GF-D8 (cell line): Measurements from ENCODE around the gene TAF1B.
A peak's percentile ranks its signal among the peaks of the same experiment; 100 is the strongest.

Experiments used
- DNase-seq: peaks from one replicate; lab custom pipeline; 2025; lab: John Stamatoyannopoulos, UW

TAF1B gene

GRCh38 chr2:9941996-9942390 lies 98.7 kb downstream of the TAF1B start:
- DNase-seq: no peak

- DNase-seq: no peak
Observed at GRCh38 chr2:9944330-9944758, 101.1 kb downstream of the TAF1B start.

DNA sequence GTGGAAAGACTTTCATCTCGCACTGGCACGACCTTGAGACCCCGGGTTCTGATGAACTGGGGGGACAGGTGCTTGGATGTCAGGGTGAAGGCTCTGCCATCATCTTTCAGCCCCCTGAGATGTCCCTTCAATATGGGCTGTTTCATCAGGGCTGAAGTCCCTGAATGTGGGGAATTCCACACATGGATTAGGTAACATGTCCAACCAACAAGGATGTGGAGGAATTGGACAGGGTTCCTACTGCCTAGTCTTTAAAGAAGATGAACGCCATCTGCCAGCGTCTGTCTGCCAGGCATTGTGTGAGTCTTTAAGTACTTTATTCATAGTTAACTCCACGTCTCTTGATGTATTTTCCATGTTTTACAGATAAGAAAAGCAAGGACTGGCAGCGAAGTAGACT lies 102.3 kb downstream of the TAF1B start:
- DNase-seq: no peak

GRCh38 chr2:9946076-9946475 lies 102.8 kb downstream of the TAF1B start:
- DNase-seq: no peak

- DNase-seq: no peak
Observed at GRCh38 chr2:9946818-9947217, 103.5 kb downstream of the TAF1B start.

DNA sequence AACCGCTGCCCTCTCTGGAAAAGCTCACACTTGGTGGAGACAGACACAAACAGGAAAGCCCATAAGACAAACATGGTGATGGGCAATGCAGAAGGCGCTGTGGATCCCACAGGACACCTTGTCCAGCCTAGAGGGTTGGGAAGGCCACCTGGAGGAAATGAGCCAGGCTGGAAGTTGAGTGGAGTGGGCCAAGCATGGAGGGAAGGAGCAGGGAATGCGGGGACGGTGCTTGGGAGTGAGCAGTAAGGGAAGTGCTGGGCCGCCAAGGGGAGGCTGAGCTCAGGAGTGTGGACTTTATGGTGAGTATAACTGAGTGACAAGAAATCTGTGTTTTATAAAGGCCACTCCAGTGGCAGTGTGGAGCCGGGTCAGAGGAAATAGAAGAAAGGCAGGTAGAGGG lies 105.4 kb downstream of the TAF1B start:
- DNase-seq: no peak

DNA sequence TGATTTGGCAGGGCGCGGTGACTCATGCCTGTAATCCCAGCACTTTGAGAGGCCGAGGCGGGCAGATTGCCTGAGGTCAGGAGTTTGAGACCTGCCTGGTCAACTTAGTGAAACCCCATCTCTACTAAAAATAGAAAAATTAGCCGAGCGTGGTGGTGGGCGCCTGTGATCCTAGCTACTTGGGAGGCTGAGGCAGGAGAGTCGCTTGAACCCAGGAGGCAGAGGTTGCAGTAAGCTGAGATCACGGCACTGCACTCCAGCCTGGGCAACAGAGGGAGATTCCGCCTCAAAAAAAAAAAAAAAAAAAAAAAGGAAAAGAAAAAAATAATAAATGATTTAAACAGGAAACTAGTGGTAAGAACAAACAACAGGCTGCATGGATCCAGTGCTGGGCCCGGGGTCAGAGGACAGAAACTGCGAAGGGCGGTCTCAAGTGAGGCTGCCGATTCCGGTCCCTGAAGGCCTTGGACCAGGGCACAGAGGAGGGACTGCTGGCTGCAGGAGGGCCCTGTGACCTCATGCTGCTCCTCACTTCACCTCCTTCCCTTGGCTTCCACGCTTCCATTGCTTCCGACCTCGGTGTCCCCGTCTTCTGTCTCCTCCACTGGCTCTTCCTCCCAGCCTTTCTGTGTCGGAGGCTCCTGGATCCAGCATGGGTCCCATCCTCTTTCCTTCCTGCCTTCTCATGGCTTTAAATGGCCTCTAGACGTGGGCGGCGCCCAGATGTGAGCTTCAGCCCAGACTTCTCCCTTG lies 106.1 kb downstream of the TAF1B start:
- no peak for DNase-seq

GRCh38 chr2:9949992-9950520 lies 106.8 kb downstream of the TAF1B start:
- no peak for DNase-seq

DNA sequence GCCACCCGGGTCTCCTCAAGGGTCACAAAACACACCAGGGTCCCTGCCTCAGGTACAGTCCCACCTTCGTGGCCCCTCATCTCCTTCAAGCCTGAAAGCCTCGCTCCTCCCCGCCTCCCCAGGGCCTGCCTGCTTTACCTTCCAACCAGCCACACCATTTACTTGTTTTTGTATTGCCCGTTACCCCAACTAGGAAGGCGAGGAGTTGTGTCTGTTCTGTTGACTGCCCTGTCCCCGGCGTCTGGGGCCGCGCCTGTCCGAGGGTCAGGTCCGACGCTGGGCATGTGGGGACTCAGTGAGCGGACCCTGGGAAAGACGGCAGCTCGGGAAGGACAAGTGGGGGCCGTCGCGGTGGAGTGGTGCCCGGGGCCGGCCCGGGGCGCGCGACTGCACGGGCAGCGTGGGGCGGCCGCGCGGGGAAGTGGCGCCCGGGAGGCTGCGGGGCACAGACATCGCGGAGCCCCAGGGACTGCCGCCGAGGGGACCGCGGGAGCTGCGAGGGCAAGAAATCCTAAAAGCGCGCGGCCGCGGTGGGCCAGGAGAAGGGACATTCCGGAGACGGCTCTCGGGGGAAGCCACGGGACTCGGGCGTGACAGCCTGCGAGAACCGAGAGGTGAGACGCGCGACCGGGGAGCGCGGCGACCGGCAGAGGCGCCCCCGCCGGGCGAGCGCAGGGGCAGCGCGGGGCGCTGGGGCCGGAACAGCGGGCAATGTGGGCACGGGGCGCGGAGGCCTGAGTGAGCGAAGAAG lies 107.4 kb downstream of the TAF1B start:
- no peak for DNase-seq

- no peak for DNase-seq
Observed at GRCh38 chr2:9951272-9951521, 107.9 kb downstream of the TAF1B start.

- peak; percentile 17 for DNase-seq
Observed at GRCh38 chr2:9951522-9952285, 108.4 kb downstream of the TAF1B start, which contains the start of gene GRHL1. TSS of gene GRHL1 (plus strand) at chr2:9951693. CDS start at chr2:9951834, 141 bp downstream.

- no peak for DNase-seq
Observed at GRCh38 chr2:9952286-9952737, 109.0 kb downstream of the TAF1B start.

DNA sequence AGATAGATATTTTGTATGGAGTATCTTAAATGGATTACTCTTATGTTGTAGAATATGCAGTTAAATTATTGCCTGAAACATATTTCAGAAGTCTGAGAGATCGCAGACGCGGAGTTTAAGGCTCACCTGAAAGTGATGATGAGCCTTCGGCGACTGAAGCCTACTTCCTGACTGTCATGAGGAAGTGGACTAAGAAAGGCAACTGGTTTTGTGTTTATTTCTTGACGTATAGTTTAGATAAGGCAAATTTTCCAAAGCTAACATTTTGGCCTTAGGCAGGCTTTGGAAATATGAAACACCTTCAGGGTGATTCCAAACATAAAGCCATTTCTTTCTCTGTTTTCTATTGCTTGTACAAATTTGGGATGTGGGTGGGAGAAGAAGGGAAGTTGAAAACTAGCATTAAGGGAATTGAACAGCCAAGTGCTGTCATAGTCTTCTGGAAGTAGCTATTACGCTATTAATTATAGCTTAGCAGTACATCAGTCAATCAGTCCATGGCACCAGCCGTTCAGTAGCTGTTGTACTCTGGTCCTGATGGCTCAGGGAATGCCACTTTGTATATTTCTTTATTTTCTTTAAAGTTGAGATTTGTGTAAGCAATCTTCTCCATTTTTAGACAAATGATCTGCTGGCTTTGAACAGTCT lies 109.7 kb downstream of the TAF1B start:
- DNase-seq: no peak

DNA sequence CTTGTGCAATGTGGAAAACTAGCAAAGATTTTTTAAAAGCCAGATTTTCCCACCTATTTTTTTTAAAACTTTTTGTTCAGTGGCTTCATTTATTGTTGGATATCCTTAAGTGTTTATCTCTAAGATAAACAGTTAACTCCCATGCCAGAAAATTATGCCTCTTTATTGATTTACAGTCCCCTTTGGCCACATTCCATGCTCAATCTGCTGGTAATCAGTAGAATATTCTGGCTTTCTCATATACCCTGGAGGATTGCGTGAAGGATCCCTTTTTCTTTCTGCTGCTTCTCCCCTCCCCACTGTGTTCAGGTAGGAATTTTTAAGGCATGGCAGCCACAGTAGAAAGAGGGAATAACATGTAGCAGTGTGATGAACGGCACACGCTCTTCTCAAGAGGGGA lies 110.9 kb downstream of the TAF1B start:
- no peak for DNase-seq

DNA sequence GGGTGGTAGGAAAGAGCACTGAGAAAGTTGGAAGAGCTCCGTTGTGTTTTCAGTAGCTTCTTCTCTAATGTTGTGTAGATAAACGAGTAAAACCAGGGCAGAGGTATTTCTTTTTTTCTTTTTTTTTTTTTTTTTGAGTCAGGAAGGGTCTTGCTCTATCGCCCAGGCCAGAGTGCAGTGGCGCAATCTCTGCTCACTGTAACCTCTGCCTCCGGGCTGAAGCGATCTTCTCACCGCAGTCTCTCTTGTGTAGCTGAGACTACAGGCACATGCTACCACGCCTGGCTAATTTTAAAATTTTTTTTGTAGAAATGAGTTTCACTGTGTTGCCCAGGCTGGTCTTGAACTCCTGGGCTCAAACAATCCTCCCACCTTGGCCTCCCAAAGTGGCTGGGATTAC lies 114.8 kb downstream of the TAF1B start:
- DNase-seq: no peak

DNA sequence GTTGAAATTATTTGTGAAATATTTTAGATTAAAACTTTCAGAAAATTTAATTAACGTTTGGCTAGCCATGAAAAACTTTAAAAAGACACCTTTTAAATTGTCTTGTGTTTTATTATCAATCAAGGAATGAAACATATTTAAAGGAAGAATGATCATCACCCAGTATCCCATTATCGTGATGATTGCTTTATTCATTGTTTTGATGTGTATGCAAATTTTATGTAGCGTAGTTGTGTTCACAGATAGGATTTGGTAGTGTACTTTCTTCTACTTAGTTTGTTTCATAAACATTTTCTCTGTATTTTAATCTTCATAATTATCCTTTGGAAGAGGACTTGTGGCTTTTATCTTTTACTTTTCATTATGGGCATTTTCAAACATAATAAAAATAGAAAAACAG lies 116.0 kb downstream of the TAF1B start:
- no peak for DNase-seq

DNA sequence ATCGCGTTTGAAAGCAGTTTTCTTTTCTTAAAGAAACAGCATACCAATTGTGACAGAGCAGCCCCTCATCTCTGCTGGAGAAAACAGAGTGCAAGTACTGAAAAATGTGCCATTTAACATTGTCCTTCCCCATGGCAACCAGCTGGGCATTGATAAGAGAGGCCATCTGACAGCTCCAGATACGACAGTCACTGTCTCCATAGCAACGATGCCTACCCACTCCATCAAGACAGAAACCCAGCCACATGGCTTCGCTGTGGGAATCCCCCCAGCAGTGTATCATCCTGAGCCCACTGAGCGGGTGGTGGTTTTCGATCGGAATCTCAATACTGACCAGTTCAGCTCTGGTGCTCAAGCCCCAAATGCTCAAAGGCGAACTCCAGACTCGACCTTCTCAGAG lies 117.7 kb downstream of the TAF1B start:
- no peak for DNase-seq

DNA sequence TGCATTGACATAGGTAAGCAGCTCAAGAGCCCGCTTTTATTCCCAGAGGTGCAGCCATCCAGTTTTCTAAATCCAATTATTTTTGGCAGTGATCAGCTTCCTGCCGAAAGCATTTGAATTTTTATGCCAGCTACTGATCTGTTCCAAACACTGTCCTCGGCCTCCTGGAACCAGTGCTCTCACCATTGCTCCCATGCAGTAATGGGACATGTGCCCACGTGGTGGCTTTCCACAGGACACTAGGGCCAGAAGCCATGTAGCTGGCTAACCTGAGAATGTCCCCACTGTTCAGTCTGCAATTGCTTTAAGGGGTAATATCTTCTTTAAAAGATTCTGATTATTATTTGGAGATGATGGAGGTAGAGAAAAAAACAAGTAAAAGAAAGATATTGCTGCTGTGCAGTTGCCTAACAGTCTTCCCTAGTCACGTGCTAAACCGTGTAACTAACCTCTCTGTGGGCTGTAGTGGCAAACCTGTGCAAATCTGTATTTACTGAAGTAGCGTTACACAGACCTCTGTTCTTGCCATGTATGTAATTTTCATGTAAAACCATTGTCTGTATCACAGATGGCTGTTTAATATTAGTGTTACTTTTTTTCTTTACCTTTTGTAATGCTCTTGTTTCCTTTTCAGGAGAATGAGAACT lies 121.2 kb downstream of the TAF1B start:
- DNase-seq: no peak

GRCh38 chr2:9965119-9965822 lies 122.0 kb downstream of the TAF1B start:
- DNase-seq: peak; percentile 32

- DNase-seq: no peak
Observed at GRCh38 chr2:9966491-9967022, 123.3 kb downstream of the TAF1B start.
